ENCODE measurements around the gene JADE1.

DNA sequence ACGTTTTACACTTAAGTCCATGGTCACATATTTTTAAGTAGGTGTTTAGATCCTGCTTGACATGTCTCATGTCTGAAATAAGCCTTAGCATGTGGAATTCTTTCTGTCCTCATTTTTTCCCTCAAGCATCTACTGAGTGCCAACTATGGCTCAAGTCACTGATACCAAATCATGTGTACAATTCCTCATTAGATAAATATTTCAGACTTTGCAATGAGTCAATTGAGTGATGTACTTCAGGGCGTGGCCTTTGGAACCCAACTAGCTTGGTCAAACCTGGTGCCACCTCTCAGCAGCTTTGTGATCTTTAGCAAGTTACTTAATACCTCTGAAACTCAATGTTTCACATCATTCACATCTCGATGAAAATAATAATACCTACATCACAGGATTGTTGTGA, 12.6 kb upstream of the JADE1 start:
- TF ChIP-seq, protein P1, sequence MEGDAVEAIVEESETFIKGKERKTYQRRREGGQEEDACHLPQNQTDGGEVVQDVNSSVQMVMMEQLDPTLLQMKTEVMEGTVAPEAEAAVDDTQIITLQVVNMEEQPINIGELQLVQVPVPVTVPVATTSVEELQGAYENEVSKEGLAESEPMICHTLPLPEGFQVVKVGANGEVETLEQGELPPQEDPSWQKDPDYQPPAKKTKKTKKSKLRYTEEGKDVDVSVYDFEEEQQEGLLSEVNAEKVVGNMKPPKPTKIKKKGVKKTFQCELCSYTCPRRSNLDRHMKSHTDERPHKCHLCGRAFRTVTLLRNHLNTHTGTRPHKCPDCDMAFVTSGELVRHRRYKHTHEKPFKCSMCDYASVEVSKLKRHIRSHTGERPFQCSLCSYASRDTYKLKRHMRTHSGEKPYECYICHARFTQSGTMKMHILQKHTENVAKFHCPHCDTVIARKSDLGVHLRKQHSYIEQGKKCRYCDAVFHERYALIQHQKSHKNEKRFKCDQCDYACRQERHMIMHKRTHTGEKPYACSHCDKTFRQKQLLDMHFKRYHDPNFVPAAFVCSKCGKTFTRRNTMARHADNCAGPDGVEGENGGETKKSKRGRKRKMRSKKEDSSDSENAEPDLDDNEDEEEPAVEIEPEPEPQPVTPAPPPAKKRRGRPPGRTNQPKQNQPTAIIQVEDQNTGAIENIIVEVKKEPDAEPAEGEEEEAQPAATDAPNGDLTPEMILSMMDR (conservative IDR thresholded peaks at IDR 0.05 in 1 of 2, IDR thresholded peaks at IDR 0.05 in 1 of 2; ENCODE audit: low read depth in 1 of 2, low read length in 2 of 2): no peak
- no peak for TF ChIP-seq EZH2 (IDR thresholded peaks at IDR 0.05; ENCODE audit: low read length, missing control alignments)
